NB4 (cell line): Measurements from ENCODE around the gene CDH10.
A peak's percentile ranks its signal among the peaks of the same experiment; 100 is the strongest.

ENCODE experiments used
- DNase-seq: peaks from one replicate; pipeline ENCODE4 v3.0.0; 2010; ENCODE audit warnings: low read depth
- H3K4me3 ChIP-seq: one replicate; pipeline ENCODE4 v1.5.1; 2011; ENCODE audit warnings: mild to moderate bottlenecking, low read depth, low read length, moderate library complexity
- CTCF ChIP-seq: IDR thresholded peaks from one replicate; pipeline ENCODE4 v1.5.1; 2012; ENCODE audit warnings: low read depth, low read length
- MYC ChIP-seq: IDR thresholded peaks from 2 replicates; pipeline ENCODE4 v1.6.1; 2011; ENCODE audit warnings: low read depth, low read length
- POLR2A ChIP-seq: IDR thresholded peaks from 2 replicates; pipeline ENCODE4 v1.6.1; 2011; ENCODE audit warnings: mild to moderate bottlenecking; ENCODE audit not compliant: insufficient read length; ENCODE audit errors: extremely low read depth
- TF ChIP-seq, protein P1 (sequence below): IDR thresholded peaks from 2 replicates; pipeline ENCODE4 v1.6.1; 2011; ENCODE audit warnings: low read depth, low read length

CDH10 gene

DNA sequence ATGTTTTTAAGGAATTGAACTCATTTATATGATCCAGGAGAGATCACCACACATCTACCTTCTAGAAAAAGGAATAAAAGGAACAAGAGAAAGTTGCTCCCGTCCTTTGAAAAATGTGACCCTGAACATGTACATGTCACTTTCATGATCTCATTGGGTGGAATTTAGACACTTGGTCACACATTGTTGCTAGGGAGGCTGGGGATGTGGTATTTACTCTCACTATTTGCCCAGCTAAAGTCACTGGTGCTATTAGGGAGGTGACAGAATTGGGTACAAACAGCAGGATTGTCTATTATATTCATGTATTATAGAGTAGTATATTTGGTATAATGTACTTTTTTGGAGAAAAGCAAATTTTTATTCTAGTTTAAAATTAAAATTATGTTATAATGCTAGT is 2.1 kb upstream of the CDH10 start:
- no peak overlapping the region for H3K4me3 ChIP-seq
- TF ChIP-seq MYC (no peak), CTCF (no peak)
- DNase-seq, result no peak

DNA sequence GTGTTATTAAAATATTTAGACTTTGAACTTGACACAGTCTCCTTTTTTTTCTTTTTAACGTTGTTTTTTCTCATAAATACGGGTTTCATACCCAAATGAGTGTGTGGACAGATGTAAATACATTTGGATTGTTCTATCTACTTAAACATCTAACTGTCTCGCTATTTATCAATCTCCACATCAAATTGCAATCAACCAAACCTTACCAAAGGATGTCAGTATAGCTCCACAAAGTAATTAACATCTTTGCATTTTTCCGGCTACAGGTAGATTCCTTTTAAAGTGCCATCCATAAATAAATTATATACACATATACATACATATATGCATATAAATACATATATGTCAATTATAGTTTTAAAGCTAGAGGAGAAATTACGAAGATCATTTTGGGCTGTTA is 705 bp upstream of the CDH10 start:
- H3K4me3 ChIP-seq, result no peak overlapping the region
- DNase-seq, result no peak
- TF ChIP-seq MYC (no peak), POLR2A (no peak), CTCF (no peak)
- TF ChIP-seq, protein P1, sequence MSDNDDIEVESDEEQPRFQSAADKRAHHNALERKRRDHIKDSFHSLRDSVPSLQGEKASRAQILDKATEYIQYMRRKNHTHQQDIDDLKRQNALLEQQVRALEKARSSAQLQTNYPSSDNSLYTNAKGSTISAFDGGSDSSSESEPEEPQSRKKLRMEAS, result no peak

- H3K4me3 ChIP-seq, result no peak overlapping the region
- no peak for DNase-seq
- TF ChIP-seq POLR2A (no peak), CTCF (no peak), MYC (no peak)
- TF ChIP-seq, protein P1, result no peak
Observed at GRCh38 chr5:24643880-24644279, 898 bp downstream of the CDH10 start.

DNA sequence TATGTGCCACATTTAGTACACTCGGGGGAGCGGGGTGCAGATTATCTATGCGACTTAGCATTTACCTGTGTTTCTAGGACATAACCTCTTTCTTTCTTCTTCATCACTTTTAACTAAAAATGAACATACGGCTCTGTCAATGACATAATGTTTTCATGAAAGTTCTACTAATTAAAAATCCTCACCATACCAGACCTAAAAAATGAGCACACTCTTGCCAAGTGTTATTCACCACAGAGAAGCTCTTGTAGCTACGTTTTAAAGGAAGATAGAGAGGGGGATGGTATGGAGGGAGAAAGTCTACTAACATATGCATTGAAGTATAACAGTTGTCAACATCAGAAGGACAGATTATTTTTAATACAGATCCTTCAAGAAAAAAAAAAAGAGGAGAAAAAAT is 1.6 kb downstream of the CDH10 start:
- DNase-seq, result no peak
- TF ChIP-seq, protein P1, result no peak
- TF ChIP-seq POLR2A (no peak), MYC (no peak)
- no peak overlapping the region for H3K4me3 ChIP-seq

DNA sequence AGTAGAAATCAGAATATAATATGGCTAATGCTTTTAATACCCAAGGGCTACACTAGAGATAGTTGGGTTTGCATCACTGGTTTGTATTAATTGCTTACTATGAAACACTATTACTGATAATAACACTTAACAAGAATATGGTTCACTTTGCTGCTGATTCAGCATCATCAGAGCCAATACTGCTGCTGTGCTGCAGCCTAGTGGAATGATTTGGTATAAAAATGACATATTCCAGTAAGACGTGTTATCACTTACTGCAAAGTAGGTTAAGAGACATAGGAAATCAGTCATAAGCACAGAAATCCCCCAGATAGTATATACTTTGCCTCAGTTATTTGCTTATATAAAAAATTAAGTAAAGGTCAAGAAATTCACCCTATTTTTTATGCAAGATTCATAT is 2.8 kb downstream of the CDH10 start:
- peak; percentile 51 for DNase-seq
- no peak for TF ChIP-seq MYC
- TF ChIP-seq, protein P1, result no peak
- TF ChIP-seq POLR2A, result no peak
- peak; percentile 36 for TF ChIP-seq CTCF
- no peak overlapping the region for H3K4me3 ChIP-seq

DNA sequence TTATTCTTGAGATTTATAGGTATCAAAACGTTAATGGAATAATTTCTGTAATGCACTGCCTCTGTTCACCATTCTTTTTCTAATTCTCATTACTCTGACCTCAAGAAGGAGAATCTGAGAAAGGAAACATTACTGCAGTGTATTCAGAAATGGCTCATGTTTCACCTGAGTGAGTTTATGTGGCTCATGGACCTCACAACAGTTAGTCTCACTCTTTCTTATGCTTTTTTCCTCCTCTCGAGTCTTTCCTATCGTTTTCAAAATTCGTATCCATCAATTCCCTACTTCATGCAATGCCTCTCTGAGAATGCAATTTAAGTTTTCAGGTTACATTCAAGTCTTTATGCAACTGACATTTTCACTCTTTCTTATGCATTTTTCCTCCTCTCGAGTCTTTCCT is 9.6 kb downstream of the CDH10 start:
- no peak for DNase-seq
- H3K4me3 ChIP-seq, result no peak overlapping the region
- TF ChIP-seq CTCF (no peak), POLR2A (no peak), MYC (no peak)
- TF ChIP-seq, protein P1, result no peak
